GM21447 (cell line): Measurements from ENCODE around the gene EFCAB10.
"Not testable (repeated sequence)": the region's sequence is repeated elsewhere in the genome, so short reads cannot be mapped to it uniquely, and the experiment has no call there.

Source experiments
- ATAC-seq: cut with Tn5 transposase; IDR thresholded peaks from one replicate; pipeline ENCODE4 v1.9.1; 2021; ENCODE audit not compliant: unreplicated experiment

The EFCAB10 gene

GRCh38 chr7:105531792-105532671 is 49.3 kb downstream of the EFCAB10 start, which contains the start of gene RINT1:
RINT1 (plus strand) TSS chr7:105532201; CDS start chr7:105532316, 115 bp downstream.
- peak; percentile 90 for ATAC-seq

- ATAC-seq = no peak
Measured at GRCh38 chr7:105530546-105530945, 50.7 kb downstream of the EFCAB10 start.

- ATAC-seq = no peak
Measured at GRCh38 chr7:105530126-105530525, 51.2 kb downstream of the EFCAB10 start.

- not testable (repeated sequence) for ATAC-seq
Measured at GRCh38 chr7:105527737-105528136, 53.6 kb downstream of the EFCAB10 start.

GRCh38 chr7:105524840-105525239 is 56.5 kb downstream of the EFCAB10 start:
- no peak for ATAC-seq

GRCh38 chr7:105524423-105524822 is 56.9 kb downstream of the EFCAB10 start:
- ATAC-seq = not testable (repeated sequence)

GRCh38 chr7:105521717-105522463 is 59.4 kb downstream of the EFCAB10 start, which contains the start of gene PUS7:
PUS7 (minus strand) TSS chr7:105522271; CDS start chr7:105508512, 13,759 bp downstream.
- peak; percentile 84 for ATAC-seq

GRCh38 chr7:105521027-105521716 is 60.1 kb downstream of the EFCAB10 start:
- ATAC-seq = peak; percentile 36

GRCh38 chr7:105520620-105521019 is 60.7 kb downstream of the EFCAB10 start:
- ATAC-seq = not testable (repeated sequence)

- no peak for ATAC-seq
Measured at GRCh38 chr7:105519353-105519752, 61.9 kb downstream of the EFCAB10 start.

GRCh38 chr7:105515610-105516009 is 65.7 kb downstream of the EFCAB10 start:
- not testable (repeated sequence) for ATAC-seq
